Activated naive CD8-positive, alpha-beta T cell treated with anti-CD3 and anti-CD28 coated beads for 36 hours (primary cell): ENCODE data around the gene NAP1L2. TPM values are rescaled to one million over a fixed set of nuclear protein-coding genes. Genes with fewer than 3 reads are reported as not detected.
"Not testable (repeated sequence)": the region's sequence is repeated elsewhere in the genome, so short reads cannot be mapped to it uniquely, and the experiment has no call there.

ENCODE experiments used
- DNase-seq: peaks from one replicate; pipeline ENCODE4 v3.0.0; 2021
- H3K27ac Mint-ChIP-seq: one replicate; pipeline ENCODE4 v1.8.0; 2022; ENCODE audit warnings: mild to moderate bottlenecking, moderate library complexity, mixed read lengths
- H3K27me3 Mint-ChIP-seq: one replicate; pipeline ENCODE4 v1.8.0; 2022; ENCODE audit warnings: mild to moderate bottlenecking, mixed read lengths
- H3K36me3 Mint-ChIP-seq: one replicate; pipeline ENCODE4 v1.8.0; 2021; ENCODE audit warnings: mild to moderate bottlenecking, mixed read lengths
- H3K4me1 Mint-ChIP-seq: one replicate; pipeline ENCODE4 v1.8.0; 2021; ENCODE audit warnings: mixed read lengths
- H3K4me3 Mint-ChIP-seq: one replicate; pipeline ENCODE4 v1.8.0; 2022; ENCODE audit warnings: mild to moderate bottlenecking, moderate library complexity, mixed read lengths
- H3K9me3 Mint-ChIP-seq: one replicate; pipeline ENCODE4 v1.8.0; 2022; ENCODE audit warnings: mixed read lengths
- total RNA-seq, 2 experiments: library from RNA; stranded (reverse); gene quantifications; one replicate each; pipeline ENCODE4 v1.2.3, GENCODE V29; 2021

NAP1L2 gene, protein sequence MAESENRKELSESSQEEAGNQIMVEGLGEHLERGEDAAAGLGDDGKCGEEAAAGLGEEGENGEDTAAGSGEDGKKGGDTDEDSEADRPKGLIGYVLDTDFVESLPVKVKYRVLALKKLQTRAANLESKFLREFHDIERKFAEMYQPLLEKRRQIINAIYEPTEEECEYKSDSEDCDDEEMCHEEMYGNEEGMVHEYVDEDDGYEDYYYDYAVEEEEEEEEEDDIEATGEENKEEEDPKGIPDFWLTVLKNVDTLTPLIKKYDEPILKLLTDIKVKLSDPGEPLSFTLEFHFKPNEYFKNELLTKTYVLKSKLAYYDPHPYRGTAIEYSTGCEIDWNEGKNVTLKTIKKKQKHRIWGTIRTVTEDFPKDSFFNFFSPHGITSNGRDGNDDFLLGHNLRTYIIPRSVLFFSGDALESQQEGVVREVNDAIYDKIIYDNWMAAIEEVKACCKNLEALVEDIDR
- 1 to 10 TPM; 2.4 to 2.9 TPM for total RNA-seq

DNA sequence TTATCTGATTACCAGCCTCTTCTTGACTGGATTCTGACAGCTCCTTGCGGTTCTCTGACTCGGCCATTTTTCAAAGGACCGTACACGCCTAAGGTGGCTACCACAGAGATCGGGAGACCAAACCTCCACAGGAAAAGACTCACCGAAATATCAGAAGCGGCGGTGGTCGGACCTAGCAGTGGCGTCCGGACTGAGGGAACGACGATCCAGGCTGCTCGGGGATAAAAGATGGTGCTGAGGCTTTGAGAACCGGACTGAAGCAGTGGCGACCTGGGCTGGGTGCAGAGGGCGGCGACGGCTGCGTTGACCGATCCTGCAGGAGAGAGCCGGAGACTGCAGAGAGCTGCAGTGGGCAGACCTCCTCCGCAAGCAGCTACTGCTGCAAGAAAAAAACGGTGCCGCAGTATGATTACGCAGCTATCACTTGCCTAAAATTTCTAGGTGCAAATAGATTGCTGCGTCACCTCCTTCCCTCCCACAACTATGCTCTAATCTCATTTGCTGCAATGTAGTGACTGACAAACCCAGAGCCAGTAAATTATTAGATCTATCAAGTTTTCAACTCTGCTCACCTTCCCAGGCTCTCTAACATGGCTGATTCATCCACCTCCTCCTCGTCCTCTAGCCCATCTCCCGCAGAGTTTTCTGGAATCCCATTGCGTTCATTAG lies at the start of gene NAP1L2:
Gene NAP1L2, minus strand, starts transcription at position 426 of the 669 bp plus-strand sequence. Its CDS starts 359 bp downstream, at position 67.
- H3K27ac Mint-ChIP-seq: peak within 1 kb of the TSS; percentile 84
- H3K9me3 Mint-ChIP-seq: no peaks in the 10 kb centered on the region
- peak within 1 kb of the TSS; percentile 90 for H3K4me3 Mint-ChIP-seq
- H3K27me3 Mint-ChIP-seq: peaks cover 11% of the 10 kb centered on the region
- peak; percentile 28 for DNase-seq
- peaks cover 4% of the 10 kb centered on the region for H3K36me3 Mint-ChIP-seq
- H3K4me1 Mint-ChIP-seq: peaks cover 9% of the 10 kb centered on the region

DNA sequence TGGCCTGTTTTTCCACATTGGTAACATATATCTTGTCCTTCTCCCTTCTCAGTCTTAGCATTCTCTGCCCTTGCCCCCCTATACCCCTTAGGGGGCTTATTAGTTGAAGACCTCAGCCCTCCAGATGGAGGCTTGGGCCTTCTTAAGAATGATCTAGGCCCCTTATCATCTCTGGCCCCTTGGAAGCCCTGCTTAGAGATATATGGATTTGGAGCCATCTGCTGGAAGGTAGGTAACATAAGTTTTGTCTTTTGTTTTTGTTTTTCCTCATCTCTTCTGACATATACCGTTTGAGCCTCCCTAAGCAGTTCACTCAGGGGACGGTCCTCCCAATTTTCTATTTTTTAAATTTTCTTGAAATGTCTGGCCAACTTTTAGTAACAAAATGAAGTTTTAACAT lies 48.3 kb upstream of the NAP1L2 start:
- no peaks in the 10 kb centered on the region for H3K4me1 Mint-ChIP-seq
- H3K9me3 Mint-ChIP-seq: no peaks in the 10 kb centered on the region
- no peak for DNase-seq
- H3K4me3 Mint-ChIP-seq: no peak overlapping the region
- peaks cover 3% of the 10 kb centered on the region for H3K27me3 Mint-ChIP-seq
- H3K27ac Mint-ChIP-seq: no peak overlapping the region
- H3K36me3 Mint-ChIP-seq: no peaks in the 10 kb centered on the region

- H3K4me1 Mint-ChIP-seq: no peaks in the 10 kb centered on the region
- H3K36me3 Mint-ChIP-seq: no peaks in the 10 kb centered on the region
- H3K27ac Mint-ChIP-seq: no peak overlapping the region
- H3K27me3 Mint-ChIP-seq: peaks cover 7% of the 10 kb centered on the region
- no peak for DNase-seq
- no peak overlapping the region for H3K4me3 Mint-ChIP-seq
- H3K9me3 Mint-ChIP-seq: no peaks in the 10 kb centered on the region
Observed at GRCh38 chrX:73239242-73239641, 24.6 kb upstream of the NAP1L2 start.

DNA sequence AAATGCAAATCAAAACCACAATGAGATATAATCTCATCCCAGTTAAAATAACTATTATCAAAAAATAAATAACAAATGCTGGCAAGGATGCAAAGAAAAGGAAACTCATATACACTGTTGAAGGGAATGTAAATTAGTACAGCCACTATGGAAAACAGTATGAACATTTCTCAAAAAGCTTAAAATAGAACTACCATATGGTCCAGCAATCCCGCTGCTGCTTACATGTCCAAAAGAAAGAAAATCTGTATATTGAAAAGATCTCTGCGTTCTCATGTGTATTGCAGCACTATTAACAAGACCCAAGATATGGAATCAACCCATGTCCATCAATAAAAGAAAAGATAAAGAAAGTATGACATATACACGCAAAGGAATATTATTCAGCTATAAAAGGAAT lies 3.0 kb upstream of the NAP1L2 start:
- H3K36me3 Mint-ChIP-seq: peaks cover 4% of the 10 kb centered on the region
- H3K9me3 Mint-ChIP-seq: peaks cover 2% of the 10 kb centered on the region
- H3K27me3 Mint-ChIP-seq: peaks cover 17% of the 10 kb centered on the region
- peaks cover 6% of the 10 kb centered on the region for H3K4me1 Mint-ChIP-seq
- no peak for DNase-seq
- no peak overlapping the region for H3K4me3 Mint-ChIP-seq
- no peak overlapping the region for H3K27ac Mint-ChIP-seq

- Mint-ChIP-seq H3K27me3 (peaks cover 11% of the 10 kb centered on the region), H3K4me3 (peak overlapping the region; percentile 90), H3K9me3 (no peaks in the 10 kb centered on the region), H3K36me3 (peaks cover 4% of the 10 kb centered on the region), H3K27ac (peak overlapping the region; percentile 84), H3K4me1 (peaks cover 9% of the 10 kb centered on the region)
- DNase-seq: no peak
Observed at GRCh38 chrX:73215246-73215645, 595 bp upstream of the NAP1L2 start.

GRCh38 chrX:73213734-73214425 lies 771 bp downstream of the NAP1L2 start:
- peaks cover 11% of the 10 kb centered on the region for H3K27me3 Mint-ChIP-seq
- H3K4me1 Mint-ChIP-seq: peaks cover 9% of the 10 kb centered on the region
- H3K36me3 Mint-ChIP-seq: peaks cover 4% of the 10 kb centered on the region
- peak overlapping the region; percentile 84 for H3K27ac Mint-ChIP-seq
- DNase-seq: no peak
- no peaks in the 10 kb centered on the region for H3K9me3 Mint-ChIP-seq
- H3K4me3 Mint-ChIP-seq: peak overlapping the region; percentile 90

DNA sequence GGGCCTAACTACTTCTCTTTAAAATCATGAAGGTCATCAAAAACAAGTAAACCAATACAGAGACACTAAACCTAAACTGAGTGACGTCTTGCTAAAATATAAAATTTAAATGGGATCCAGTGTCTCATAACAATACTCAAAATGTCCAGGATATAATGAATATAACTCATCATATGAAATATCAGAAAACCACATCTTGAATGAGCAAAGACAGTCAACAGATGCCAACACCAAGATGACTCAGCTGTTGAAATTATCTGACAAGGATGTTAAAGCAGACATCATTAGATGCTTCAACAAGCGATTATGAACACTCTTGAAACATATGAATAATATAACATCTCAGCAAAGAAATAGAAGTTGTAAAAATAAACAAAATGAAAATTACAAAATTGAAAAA lies 8.3 kb downstream of the NAP1L2 start:
- no peak overlapping the region for H3K4me3 Mint-ChIP-seq
- H3K4me1 Mint-ChIP-seq: no peaks in the 10 kb centered on the region
- H3K9me3 Mint-ChIP-seq: peaks cover 6% of the 10 kb centered on the region
- no peak for DNase-seq
- H3K27ac Mint-ChIP-seq: no peak overlapping the region
- peaks cover 4% of the 10 kb centered on the region for H3K36me3 Mint-ChIP-seq
- H3K27me3 Mint-ChIP-seq: no peaks in the 10 kb centered on the region

DNA sequence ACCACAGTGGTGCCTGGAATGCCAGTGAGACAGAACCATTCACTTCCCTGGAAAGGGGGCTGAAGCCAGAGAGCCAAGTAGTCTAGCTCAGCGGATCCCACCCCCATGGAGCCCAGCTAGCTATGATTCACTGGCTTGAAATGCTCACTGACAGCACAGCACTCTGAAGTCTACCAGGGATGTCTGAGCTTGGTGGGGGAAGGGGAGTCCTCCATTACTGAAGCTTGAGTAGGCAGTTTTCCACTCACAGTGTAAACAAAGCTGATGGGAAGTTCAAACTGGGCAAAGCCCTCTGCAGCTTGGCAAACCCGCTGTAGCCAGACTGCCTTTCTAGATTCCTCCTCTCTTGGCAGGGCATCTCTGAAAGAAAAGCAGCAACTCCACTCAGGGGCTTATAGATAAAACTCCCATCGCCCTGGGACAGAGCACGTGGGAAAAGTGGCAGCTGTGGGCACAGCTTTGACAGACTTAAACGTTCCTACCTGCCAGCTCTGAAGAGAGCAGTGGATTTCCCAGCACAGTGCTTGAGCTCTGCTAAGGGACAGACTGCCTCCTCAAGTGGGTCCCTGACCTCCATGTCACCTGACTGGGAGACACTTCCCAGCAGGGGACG lies 32.0 kb downstream of the NAP1L2 start:
- no peak for DNase-seq
- Mint-ChIP-seq H3K27me3 (no peaks in the 10 kb centered on the region), H3K27ac (no peak overlapping the region), H3K4me1 (no peaks in the 10 kb centered on the region), H3K4me3 (no peak overlapping the region), H3K9me3 (no peaks in the 10 kb centered on the region), H3K36me3 (no peaks in the 10 kb centered on the region)

DNA sequence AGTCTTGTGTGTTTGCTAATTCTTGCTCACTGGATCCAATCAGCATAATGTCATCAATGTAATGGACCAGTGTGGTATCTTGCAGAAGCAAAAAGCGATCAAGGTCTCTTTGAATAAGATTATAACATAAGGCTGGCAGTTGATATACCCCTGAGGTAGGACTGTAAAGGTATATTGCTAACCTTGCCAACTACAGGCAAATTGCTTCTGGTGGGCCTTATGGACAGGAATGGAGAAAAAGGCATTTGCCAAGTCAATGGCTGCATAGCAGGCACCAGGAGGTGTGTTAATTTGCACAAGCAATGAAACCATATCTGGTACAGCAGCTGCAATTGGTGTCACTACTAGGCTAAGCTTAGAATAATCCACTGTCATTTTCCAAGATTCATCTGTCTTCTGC lies 45.7 kb downstream of the NAP1L2 start:
- DNase-seq, H3K9me3 Mint-ChIP-seq, H3K4me3 Mint-ChIP-seq, H3K27me3 Mint-ChIP-seq, H3K27ac Mint-ChIP-seq, H3K4me1 Mint-ChIP-seq, H3K36me3 Mint-ChIP-seq: not testable (repeated sequence)

Other genes with a start within 250 kb of the NAP1L2 start
- not detected for gene PABPC1L2B, start 211.9 kb downstream of the NAP1L2 start, total RNA-seq
- not detected for gene PABPC1L2A, start 135.3 kb downstream of the NAP1L2 start, total RNA-seq
- not detected for gene CDX4, start 232.2 kb upstream of the NAP1L2 start, total RNA-seq